Measurements from ENCODE around the gene SHH.

DNA sequence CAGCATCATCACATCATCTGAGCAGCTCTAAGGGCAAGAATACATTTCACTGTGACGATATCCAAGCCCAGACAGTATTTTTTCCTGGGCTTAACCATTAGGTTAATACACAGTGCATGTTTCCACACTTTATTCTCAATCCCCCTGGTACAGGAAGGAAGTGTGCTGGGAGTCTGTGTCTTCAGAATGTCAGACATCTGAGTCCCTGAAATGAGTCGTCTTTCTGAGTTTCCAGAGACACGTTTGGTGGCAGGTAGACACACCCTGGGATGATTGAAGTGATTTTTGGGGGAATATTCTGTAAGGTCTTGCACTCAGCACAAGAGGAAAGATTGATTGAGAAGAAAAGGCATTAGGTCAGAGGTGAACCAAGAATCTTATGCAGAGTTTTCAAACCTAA is 13.1 kb upstream of the SHH start:
- TF ChIP-seq, protein P1, sequence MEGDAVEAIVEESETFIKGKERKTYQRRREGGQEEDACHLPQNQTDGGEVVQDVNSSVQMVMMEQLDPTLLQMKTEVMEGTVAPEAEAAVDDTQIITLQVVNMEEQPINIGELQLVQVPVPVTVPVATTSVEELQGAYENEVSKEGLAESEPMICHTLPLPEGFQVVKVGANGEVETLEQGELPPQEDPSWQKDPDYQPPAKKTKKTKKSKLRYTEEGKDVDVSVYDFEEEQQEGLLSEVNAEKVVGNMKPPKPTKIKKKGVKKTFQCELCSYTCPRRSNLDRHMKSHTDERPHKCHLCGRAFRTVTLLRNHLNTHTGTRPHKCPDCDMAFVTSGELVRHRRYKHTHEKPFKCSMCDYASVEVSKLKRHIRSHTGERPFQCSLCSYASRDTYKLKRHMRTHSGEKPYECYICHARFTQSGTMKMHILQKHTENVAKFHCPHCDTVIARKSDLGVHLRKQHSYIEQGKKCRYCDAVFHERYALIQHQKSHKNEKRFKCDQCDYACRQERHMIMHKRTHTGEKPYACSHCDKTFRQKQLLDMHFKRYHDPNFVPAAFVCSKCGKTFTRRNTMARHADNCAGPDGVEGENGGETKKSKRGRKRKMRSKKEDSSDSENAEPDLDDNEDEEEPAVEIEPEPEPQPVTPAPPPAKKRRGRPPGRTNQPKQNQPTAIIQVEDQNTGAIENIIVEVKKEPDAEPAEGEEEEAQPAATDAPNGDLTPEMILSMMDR (conservative IDR thresholded peaks at IDR 0.05; ENCODE audit: low read length): no peak
- no peak for TF ChIP-seq EZH2phosphoT487 (IDR thresholded peaks at IDR 0.05; ENCODE audit: borderline replicate concordance)

Measured in Loucy (cell line).